NK-92 (cell line): ENCODE results near the gene KCNK1.
"Not testable (repeated sequence)": the region's sequence is repeated elsewhere in the genome, so short reads cannot be mapped to it uniquely, and the experiment has no call there.

ENCODE experiments used
- DNase-seq: peaks from one replicate; lab custom pipeline; 2025; ENCODE audit not compliant: unreplicated experiment; lab: John Stamatoyannopoulos, UW

Gene KCNK1

DNA sequence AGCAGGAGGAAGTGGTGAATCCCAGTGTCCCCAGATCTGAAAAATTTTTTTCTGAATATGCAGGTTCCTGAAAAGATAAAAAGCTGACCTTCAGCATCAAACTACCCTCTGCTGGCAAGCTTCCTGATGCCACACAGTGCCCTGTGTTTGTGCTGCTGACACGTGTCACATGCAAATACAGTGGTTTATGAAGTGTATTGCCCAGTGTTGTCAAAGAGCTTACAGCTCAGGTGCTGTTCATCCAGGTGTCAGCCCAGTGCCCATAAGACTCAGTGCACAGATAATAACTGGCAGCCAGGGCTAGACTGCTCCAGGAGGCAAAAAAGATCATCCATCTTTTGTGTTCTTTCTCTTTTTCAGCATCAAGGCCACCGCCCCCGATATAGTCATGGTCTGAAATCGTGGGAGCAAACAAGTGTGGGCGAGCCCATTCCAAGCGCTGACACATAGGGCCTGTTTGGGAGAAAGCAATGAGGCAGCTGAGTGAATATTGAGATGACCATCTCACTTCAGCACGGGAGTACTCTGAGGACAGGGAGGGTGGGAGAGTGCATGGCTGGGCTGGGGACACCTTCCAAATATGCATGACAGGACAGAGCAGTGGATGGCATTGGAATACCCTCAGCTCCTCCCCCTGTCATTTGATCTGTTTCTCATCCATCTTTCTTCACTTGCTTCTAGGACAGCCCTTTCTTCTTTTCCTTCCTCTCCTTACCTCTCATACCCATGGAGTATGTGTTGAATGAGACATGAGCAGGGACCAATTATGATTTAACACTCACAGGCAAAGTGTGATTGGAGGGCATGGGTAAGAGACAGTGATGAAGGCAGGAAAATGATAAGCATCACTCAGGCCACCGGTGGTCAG, 6.4 kb upstream of the KCNK1 start:
- no peak for DNase-seq

DNA sequence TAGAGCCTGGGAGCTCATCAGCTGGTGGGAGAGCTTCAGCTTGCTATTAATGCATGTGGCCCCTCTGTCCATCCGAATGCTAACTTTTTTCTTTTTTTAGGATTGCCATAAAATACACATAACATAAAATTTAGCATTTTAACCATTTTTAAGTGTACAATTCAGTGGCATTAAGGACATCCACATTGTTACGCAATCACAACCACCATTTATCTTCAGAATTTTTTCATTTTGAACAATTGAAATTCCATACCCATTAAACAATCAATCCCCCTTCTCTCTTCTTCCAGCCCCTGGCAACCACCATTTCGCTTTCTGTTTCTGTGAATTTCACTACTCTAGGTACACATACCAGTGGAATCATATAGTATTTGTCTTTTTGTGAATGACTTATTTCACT, 4.9 kb upstream of the KCNK1 start:
- DNase-seq: no peak

DNA sequence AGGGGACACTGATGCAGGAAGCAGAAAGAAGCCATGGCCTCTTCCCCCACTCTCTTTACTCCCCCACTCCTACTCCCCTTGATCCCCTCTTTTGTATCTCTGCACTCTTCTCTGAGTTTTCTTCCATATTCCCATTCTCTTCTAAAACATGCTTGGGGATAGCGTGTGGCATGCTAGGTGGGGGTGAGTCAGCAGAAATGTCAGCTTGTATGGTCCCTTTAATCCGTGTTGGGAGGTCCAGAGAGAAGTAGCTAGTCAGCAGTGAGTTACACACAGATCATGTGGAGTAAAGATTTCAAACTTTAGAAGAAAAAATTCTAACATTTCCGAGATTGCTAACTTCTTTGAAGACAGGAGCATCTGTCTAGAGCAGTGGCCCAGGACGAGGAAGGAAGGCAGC, 4.0 kb upstream of the KCNK1 start:
- no peak for DNase-seq

DNA sequence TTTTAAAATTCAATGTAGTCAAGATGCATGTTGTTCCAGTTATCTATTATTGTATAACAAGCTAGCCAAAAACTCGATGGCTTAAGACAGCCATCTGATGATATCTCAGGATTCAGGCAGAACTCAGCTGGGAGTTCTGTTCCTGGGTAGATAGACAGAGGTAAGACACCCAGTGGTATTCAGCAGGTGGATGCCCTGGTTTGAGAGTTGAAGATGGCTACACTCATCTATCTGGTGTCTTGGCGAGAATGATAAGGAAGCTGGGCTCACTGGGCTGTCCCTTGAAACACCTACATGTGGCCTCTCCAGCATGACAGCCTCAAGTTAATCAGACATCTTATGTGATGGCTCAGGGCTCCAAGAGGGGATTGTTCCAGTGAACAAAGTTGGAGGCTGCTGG, 3.3 kb upstream of the KCNK1 start:
- no peak for DNase-seq

DNA sequence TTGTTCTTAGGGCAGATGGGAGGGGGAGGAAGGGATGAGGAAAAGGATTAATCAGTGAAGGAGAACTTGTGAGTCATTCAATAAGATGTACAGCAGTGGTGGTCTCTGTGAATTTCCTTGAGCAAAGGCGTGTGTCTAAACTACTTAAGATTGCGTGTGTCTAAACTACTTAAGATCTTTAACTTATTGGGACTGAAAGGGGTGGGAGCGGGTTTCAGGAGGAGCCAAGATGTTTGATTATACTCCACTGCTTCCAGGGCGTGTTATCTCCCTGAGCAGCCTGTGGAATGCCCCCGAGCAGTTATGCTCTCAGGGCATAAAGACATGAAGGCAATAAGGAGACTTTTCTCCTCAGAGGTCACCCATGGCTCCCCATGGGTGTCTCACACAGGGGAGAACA, 2.5 kb upstream of the KCNK1 start:
- not testable (repeated sequence) for DNase-seq

DNA sequence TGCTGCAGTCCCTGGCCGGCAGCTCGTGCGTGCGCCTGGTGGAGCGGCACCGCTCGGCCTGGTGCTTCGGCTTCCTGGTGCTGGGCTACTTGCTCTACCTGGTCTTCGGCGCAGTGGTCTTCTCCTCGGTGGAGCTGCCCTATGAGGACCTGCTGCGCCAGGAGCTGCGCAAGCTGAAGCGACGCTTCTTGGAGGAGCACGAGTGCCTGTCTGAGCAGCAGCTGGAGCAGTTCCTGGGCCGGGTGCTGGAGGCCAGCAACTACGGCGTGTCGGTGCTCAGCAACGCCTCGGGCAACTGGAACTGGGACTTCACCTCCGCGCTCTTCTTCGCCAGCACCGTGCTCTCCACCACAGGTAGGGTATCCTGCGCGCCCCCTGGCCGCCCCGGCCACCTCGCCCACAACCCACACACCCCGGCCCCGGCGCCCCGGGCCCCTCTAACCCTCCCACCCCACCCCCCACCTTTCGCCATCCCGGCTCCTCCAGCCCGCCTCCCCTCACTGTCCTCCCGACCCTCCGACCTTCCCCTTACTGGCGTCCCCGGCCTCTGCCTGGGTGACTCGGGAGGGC, 352 bp downstream of the KCNK1 start:
- no peak for DNase-seq

DNA sequence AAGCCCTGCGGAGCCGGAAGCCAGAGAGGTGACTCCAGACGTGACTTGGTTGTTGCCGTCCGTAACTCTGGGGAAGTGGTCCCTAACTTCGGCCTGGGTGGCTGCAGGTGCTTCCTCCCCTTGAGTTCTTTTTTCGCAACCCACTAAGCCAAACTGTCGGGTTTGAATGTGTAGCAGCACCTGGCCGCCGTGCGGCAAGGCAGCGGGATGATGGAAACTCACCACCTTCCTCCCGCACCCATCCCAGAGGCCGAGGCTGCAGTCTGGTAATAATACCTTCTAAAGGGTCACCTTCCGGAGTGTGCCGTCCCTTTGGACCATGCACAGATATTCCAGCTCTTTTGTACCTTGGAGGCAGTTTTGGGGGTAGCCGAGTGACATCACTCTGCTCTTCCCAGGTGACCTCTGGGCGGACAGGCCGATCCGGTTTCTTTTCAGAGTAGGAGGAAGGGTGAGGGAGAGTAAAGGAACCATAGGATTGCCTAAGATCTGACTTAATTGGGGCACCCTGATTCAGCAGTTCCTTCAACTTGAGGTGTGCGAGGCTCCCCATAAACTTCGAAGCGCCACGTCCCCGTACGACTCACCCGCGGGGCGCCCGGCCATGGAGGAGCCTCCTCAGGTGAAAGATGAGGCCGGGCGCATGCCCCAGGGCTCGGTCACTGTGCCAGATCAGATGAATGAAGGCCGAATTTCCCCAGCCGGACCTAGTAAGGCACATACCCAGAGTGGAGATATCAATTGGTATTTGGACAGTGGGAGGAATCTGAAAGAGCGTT, 1.0 kb downstream of the KCNK1 start:
- no peak for DNase-seq

DNA sequence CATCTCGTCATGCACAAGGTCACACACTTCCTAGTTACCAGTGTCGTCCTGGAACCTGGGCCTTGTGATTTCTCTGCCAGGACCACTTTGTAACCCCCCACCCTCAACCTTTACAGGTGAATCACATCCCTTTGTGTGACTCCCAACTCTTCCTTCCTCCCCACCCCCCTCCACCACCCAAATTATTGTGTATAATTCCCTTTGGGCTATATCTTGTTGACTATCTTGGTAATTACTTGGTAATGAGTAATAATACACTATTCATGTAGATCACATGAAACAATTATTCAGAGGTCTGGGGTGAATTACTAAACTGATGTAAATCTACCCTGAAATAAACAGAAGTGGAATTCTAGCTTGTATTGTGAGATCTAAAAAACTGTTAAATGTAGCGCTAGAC, 1.7 kb downstream of the KCNK1 start:
- no peak for DNase-seq

DNA sequence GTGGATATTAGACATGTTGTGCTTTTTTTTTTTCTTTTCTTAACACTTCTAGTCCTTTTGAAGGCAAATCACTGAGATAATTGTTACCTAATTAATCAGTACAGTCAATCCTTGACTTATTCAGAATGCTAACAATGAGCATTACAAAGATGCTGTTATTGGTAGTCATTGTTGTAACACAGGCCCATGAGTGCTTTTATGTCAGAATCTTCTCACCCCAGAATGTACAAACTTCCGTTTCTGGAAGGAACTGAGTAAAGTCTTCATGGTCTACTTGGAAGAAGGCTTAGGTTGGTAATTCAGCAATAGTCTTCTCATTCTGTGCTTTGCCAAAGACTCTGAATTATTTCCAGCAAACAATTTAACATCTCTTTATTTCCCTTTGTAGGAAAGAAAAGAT, 3.1 kb downstream of the KCNK1 start:
- no peak for DNase-seq

DNA sequence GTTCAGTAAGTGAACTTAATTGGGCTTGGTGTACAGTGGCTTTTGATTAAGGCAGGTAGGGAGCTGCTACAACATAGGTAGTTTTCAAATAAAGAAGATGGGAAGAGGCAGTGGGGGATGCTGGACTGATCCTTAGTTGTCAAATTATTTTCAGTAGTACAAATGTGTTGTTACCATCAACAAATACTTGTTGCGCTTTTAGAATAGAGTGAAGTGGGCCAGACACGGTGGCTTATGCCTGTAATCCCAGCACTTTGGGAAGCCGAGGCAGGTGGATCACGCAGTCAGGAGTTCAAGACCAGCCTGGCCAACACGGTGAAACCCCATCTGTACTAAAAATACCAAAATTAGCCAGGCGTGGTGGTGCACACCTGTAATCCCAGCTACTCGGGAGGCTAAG, 5.5 kb downstream of the KCNK1 start:
- DNase-seq: not testable (repeated sequence)

DNA sequence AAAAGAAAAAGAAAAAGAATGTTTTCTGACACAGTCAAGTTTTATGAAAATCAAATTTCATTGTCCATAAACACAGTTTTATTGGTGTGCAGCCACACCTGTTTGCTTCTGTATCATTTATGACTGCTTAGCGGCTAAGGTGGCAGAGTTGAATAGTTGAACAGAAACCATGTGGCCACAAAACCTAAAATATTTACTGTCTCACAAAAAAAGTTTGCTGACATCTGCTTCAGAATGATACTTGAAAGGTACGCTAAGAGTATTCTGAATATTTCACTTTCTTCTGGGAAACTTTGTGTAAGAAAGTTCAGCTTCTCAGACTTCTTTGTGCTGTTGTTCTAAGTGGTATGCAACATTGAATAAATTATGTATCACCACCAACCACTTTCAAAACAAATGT, 6.2 kb downstream of the KCNK1 start:
- no peak for DNase-seq

DNA sequence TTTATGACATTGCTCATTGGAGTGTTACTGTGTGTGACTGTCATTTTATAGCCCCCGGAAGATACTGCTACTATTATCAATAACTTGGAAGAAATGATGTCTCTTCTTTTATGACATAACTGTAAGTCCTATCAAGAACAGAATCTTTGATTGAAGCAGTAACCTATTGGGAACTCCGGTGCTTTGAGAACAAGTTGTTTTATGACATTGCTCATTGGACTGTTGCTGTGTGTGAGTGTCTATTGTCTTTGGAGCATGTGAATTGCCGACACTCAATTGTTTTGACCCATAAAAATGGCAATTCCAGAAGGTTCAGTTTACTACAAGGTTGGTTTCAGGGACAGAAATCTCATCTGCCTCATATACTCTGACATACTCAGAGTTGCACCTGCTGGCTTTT, 8.0 kb downstream of the KCNK1 start:
- DNase-seq: no peak

DNA sequence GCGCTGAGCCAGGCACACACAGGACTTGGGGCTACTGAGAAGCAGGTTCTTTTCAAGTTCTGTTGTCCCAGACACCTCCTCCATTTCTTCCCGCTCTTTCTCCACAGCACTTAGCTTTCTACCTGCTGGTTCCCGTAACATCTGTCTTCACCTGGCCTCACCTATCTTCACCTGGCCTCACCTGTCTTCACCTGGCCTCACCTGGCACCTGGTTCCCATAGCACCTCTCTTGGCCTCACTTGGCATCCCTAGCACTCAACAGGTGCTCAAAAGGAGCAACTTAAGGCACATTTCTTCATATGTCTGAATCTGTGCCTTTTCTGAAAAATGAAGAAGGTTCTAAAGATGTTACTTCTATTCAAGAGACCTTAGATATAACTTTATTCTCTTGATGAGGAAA, 10.4 kb downstream of the KCNK1 start:
- no peak for DNase-seq

DNA sequence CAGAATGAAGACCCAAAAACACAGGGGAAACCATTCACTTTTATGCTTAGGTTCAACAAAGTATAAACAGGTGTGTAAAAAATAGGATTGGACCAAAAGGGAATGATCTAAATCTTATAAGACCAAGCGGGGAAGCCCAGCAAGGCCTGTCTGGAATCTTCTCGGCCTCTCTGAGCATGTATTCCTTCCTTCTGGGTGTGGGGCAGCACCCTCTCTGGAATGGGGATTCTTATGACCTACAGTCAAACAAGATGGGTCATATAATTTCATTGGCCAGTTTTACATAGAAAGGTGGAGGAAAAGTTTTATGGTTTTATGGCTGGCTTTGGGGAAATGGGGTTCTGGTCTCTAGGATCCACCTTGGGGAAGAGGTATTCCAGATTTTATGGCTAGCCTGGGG, 11.2 kb downstream of the KCNK1 start:
- DNase-seq: no peak

DNA sequence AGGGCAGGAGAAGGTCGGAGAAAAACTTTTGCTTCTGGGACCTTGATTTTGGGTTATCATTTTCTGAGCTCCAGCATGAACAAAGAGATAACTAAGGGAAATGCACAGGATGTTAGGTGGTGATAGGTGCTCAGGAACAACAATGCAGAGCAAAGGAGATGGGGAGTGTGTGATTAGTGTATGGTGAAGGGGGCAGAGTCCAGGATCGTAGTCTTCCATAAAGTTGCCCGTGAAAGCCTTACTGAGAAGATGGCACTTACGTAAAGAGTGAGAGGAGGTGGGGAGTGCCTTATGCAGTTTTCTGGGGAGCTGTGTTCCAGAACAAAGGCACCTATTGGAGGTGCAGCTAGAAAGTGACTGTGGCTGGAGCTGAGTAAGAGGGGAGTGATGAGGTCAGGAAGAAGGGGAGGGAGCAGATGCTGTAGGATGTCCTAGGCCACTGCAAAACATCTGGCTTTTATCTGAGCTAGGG, 11.6 kb downstream of the KCNK1 start:
- DNase-seq: no peak

DNA sequence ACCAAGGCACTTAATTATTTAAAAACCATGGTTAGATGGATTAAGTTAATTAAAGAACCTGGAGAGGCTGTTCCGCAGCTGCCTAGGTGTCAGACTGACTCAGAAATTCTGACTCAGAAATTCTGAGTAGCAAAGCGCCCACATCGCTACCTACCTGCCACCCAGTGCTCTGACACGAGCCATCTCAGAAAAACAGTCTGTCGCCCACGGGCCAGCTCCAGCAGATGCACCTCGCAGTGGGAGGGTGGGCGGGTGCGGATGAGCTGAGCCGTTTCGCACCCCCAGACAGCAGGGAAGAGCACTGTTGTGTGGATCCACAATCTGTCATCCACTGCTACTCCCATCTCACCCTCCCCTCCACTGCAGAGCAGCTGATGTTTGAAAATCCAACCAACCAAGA, 13.5 kb downstream of the KCNK1 start:
- no peak for DNase-seq

DNA sequence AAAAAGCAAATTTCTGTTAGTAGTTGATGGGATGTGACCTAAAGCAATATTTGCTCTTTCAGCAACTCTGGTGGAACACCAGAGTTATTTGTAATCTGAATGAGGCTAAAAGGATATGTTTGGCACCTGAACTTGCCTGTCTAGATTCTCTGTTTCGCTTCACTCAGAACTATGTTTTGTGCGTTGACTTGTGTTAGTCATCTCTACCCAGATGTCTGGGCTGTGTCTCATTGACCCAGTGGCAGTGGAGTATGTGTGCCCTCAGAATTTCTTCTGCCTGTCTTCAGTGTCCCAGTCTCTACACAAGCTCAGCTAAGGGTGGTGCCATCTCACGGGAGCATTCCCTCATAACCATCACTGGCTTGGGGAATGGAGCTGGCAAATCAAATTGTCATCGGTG, 13.9 kb downstream of the KCNK1 start:
- DNase-seq: no peak

DNA sequence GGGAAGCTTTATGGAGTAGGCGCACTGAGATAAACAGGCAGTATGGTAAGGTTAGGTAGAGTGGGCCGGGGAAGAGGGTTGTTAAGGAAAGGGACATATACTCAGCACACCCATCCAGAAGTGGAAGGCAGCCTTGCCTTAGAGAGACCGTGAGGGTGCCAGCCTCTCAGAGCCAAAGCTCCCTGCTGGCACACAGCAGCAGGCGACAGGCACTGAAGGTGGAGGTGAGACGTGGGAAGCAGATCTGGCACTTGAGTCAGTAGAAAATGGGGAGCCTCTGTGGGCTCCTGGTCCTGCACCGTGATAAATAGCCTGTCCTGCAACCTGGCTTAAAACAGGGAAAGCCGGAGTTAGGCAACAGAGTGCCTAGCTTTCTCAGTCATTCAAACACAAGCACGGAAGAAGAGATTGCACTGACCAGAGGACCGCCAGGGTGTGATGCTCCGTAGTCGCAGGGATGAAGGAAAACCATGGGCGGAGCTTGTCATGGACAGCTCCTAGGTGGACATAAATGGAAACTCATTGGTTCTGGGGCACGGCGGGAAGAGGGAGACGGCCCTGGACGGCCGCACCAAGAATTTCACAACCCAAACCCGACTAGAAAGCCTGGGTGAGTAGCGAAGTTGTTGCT, 15.5 kb downstream of the KCNK1 start:
- DNase-seq: no peak

DNA sequence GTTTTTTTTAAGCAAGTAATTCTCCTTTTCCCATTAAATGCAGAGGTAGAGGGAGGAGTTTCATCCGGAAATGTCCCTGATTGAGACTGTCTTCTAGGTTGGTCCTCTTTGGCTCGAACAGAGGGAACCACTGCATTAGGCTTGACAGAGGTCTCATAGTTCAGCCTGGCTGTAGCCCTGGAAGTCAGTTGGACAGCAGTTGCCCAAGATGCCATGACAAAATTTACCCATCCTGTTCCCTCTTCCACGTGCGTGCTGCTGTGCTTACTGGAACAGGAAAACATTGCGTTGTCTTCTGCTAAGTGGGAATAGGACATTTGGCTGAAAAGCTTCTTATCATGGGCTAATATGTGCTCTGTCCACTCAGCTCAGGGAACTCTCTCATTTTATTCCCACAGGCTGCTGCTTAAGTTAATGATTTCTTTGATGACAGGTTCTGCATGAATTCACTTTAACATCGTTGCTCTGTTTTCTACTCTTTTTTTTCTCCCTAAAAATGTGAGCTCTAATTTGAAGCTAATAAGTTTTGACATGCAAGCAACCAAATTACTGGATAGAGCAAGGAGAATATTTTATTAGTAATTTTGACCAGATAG, 18.0 kb downstream of the KCNK1 start:
- no peak for DNase-seq

DNA sequence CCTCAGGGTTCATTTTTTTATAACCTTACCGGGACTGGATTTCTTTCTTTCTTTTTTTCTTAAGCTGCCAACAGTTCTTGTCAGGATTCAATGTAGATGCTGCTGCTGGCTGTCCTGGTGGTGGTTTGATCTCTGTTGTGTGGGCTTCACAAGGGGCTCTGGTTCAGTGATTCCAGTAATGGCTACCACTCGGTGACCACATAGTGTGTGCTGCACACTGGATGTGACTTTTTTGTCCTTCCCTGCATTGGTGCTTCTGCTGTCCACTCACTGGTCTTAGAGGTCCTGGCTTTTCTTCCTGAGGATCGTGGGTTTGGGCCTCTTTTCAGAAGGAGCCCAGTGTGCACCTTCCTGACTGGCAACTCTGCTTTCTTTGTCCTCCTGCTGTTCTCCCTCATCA, 18.5 kb downstream of the KCNK1 start:
- no peak for DNase-seq
